HCT116 (cell line): ENCODE measurements around the gene GGCX. TPM values are rescaled to one million over a fixed set of nuclear protein-coding genes. Genes with fewer than 3 reads are reported as not detected.

Source experiments
- ATAC-seq: fragments of 200-7000 bp; cut with Tn5 transposase; 2 replicates; pipeline ENCODE4 v1.9.1; 2020; ENCODE audit warnings: mild to moderate bottlenecking, moderate library complexity
- BruUV-seq: library from RNA; stranded (reverse); fragments of 400-500 nt; replicated peaks from 2 replicates; lab custom pipeline; 2021; lab: Mats Ljungman, UMichigan
- CTCF ChIA-PET: fragments of 300-600 bp; sonication (Branson Sonifier 250); formaldehyde crosslinking; loops from one replicate; lab custom pipeline; 2021; ENCODE audit warnings: antibody characterized with exemption; lab: Charles Lee
- POLR2A ChIA-PET: fragments of 300-600, 350-600 bp; sonication (Branson Sonifier 250); formaldehyde crosslinking; loops from one replicate; lab custom pipeline; 2021; ENCODE audit warnings: antibody characterized with exemption; lab: Charles Lee
- RAD21 ChIA-PET, 2 experiments: fragments of 300-600 bp; sonication (Branson Sonifier 250); formaldehyde crosslinking; loops; one replicate each; lab custom pipeline; 2023; ENCODE audit warnings: low total read pairs in 2 of 2; ENCODE audit not compliant: uncharacterized antibody in 2 of 2, unreplicated experiment in 2 of 2, low non-redundant PET in 1 of 2; lab: Charles Lee
- DNase-seq: peaks from one replicate; pipeline ENCODE4 v3.0.0-alpha.2; 2010; ENCODE audit warnings: low read depth, low spot score
- H2AFZ ChIP-seq: fragments of 200-600 bp; shearing (Covaris generic), sonication (generic); 2 replicates; pipeline ENCODE4 v1.6.1; 2017; ENCODE audit warnings: low read depth, mixed run types, mixed read lengths, antibody characterized with exemption, low read length; ENCODE audit not compliant: poor library complexity, severe bottlenecking
- H3K27ac ChIP-seq: 2 replicates; pipeline ENCODE4 v1.5.1; 2012; ENCODE audit warnings: low read depth, low read length
- H3K27me3 ChIP-seq: fragments of 200-600 bp; sonication (generic); 2 replicates; pipeline ENCODE4 v1.6.1; 2016; ENCODE audit warnings: mixed run types, low read length, mixed read lengths; ENCODE audit not compliant: insufficient read depth
- H3K36me3 ChIP-seq, 2 experiments: fragments of 200-500 bp in 1 of 2; fragments of 200-600 bp in 1 of 2; sonication (Bioruptor generic) in 1 of 2; sonication (generic) in 1 of 2; 2 replicates each; pipeline versions ENCODE4 v1.5.1 to v1.6.1; 2014 to 2016; ENCODE audit warnings: low read length in 2 of 2, inconsistent platforms in 1 of 2, mixed read lengths in 1 of 2, mixed run types in 1 of 2; ENCODE audit not compliant: insufficient read depth in 2 of 2, control insufficient read depth in 1 of 2
- H3K4me1 ChIP-seq, 2 experiments: fragments of 200-600 bp in 1 of 2; sonication (generic) in 1 of 2; 2 replicates each; pipeline versions ENCODE4 v1.5.1 to v1.6.1; 2012 to 2017; ENCODE audit warnings: low read length in 2 of 2, inconsistent platforms in 1 of 2, mild to moderate bottlenecking in 1 of 2, mixed read lengths in 1 of 2, mixed run types in 1 of 2, moderate library complexity in 1 of 2; ENCODE audit not compliant: insufficient read depth in 2 of 2, control insufficient read depth in 1 of 2
- H3K4me2 ChIP-seq: fragments of 200-600 bp; sonication (generic); 2 replicates; pipeline ENCODE4 v1.6.1; 2017; ENCODE audit warnings: mixed run types, low read length, mixed read lengths
- H3K4me3 ChIP-seq, 2 experiments: fragments of 200-600 bp in 1 of 2; sonication (generic) in 1 of 2; replicated peaks in 1 of 2; 2 replicates each; pipeline ENCODE4 v1.5.1; 2011 to 2016; ENCODE audit warnings: low read length in 2 of 2, control low read depth in 1 of 2, low read depth in 1 of 2, mild to moderate bottlenecking in 1 of 2, mixed read lengths in 1 of 2, mixed run types in 1 of 2
- H3K79me2 ChIP-seq: fragments of 200-600 bp; sonication (generic); 2 replicates; pipeline ENCODE4 v1.6.1; 2017; ENCODE audit warnings: mild to moderate bottlenecking, mixed run types, low read length, moderate library complexity, mixed read lengths; ENCODE audit not compliant: insufficient read depth
- H3K9ac ChIP-seq: fragments of 200-600 bp; sonication (generic); 2 replicates; pipeline ENCODE4 v1.6.1; 2016; ENCODE audit warnings: low read length, mixed read lengths
- H3K9me2 ChIP-seq: fragments of 200-600 bp; sonication (generic), shearing (Covaris generic); 2 replicates; pipeline ENCODE4 v1.6.1; 2017; ENCODE audit warnings: mixed run types, mild to moderate bottlenecking, moderate library complexity; ENCODE audit not compliant: insufficient read depth
- H3K9me3 ChIP-seq, 2 experiments: fragments of 200-500 bp in 1 of 2; fragments of 200-600 bp in 1 of 2; sonication (Bioruptor generic) in 1 of 2; sonication (generic) in 1 of 2; 2 replicates each; pipeline ENCODE4 v1.6.1; 2014 to 2017; ENCODE audit warnings: low read length in 2 of 2, mixed read lengths in 2 of 2, inconsistent platforms in 1 of 2, low read depth in 1 of 2, mild to moderate bottlenecking in 1 of 2, mixed run types in 1 of 2, moderate library complexity in 1 of 2; ENCODE audit not compliant: control insufficient read depth in 1 of 2, insufficient read depth in 1 of 2
- H4K20me1 ChIP-seq: fragments of 200-600 bp; sonication (generic), shearing (Covaris generic); 2 replicates; pipeline ENCODE4 v1.6.1; 2017; ENCODE audit warnings: mixed run types, mild to moderate bottlenecking, moderate library complexity; ENCODE audit not compliant: insufficient read depth
- CBX3 ChIP-seq: IDR thresholded peaks from 2 replicates; pipeline ENCODE4 v1.6.1; 2012; ENCODE audit warnings: low read depth
- SRF ChIP-seq: IDR thresholded peaks from 2 replicates; pipeline ENCODE4 v1.6.1; 2012; ENCODE audit warnings: low read depth
- ZNF274 ChIP-seq: fragments of 200-500 bp; sonication (Bioruptor generic); IDR thresholded peaks from 2 replicates; pipeline ENCODE4 v1.6.1; 2014; ENCODE audit warnings: mild to moderate bottlenecking, low read depth, low read length, inconsistent platforms
- intact Hi-C: fragments of 100-400 bp; cut with micrococcal nuclease; formaldehyde crosslinking; loops from 2 replicates; pipeline ENCODE4 v1.10.0; 2022
- total RNA-seq: library from RNA; stranded (reverse); gene quantifications from one replicate; pipeline ENCODE4 v1.2.1, GENCODE V29; 2021; ENCODE audit not compliant: unreplicated experiment
- TF ChIP-seq, protein P1 (sequence below), 3 experiments: fragments of 200-600 bp in 1 of 3; sonication (generic) in 1 of 3; IDR thresholded peaks in 2 of 3; conservative IDR thresholded peaks in 1 of 3; 2 replicates each; pipeline ENCODE4 v1.5.1; 2012 to 2017; ENCODE audit warnings: low read depth in 2 of 3, low read length in 2 of 3, antibody characterized with exemption in 1 of 3, borderline replicate concordance in 1 of 3, control low read depth in 1 of 3, mild to moderate bottlenecking in 1 of 3, mixed read lengths in 1 of 3, mixed run types in 1 of 3, moderate library complexity in 1 of 3; ENCODE audit not compliant: insufficient read depth in 1 of 3
- TF ChIP-seq, protein P2 (sequence below): IDR thresholded peaks from 2 replicates; pipeline ENCODE4 v1.6.1; 2011; ENCODE audit warnings: mild to moderate bottlenecking, low read length, moderate library complexity; ENCODE audit not compliant: insufficient replicate concordance; ENCODE audit errors: extremely low read depth

The GGCX gene
- total RNA-seq, 1 experiment from 2014 or later = 43.5 TPM

DNA sequence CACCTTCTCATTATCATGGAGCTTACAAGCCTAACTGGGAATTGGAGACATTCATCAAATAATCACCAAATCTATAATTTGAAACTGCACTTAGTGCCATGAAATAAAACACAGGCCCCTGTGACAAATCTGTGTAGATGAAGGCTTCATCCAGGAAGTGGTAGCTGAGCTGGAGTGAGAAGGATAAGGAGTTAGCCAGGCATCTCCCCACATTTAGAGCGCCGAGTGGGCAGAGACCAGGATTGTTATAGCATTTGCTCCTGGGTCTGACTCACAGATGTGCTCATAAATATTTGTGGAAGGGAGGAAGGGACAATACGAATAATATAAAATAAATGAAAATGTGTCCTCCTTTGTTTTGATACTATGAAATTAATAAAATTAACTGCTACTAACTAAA is 24.8 kb downstream of the GGCX start:
- no peak for ATAC-seq
- Histone ChIP-seq H3K9me2 (no peaks in the 10 kb centered on the region), H4K20me1 (peaks cover 17% of the 10 kb centered on the region), H3K9ac (no peak overlapping the region), H3K27ac (no peak overlapping the region), H3K4me1 (peaks cover 14 to 34% of the 10 kb centered on the region in 2 experiments; a peak in 3 of 4 replicates), H3K9me3 (no peaks in the 10 kb centered on the region), H3K4me2 (peak overlapping the region; percentile 75; the same call in 1 of the 2 replicates), H3K4me3 (no peak overlapping the region), H3K79me2 (peaks cover 44% of the 10 kb centered on the region), H3K36me3 (peaks cover 14 to 18% of the 10 kb centered on the region in 2 experiments), H2AFZ (no peak overlapping the region), H3K27me3 (no peaks in the 10 kb centered on the region)
- RAD21 ChIA-PET = interaction anchor here in 1 of 2 experiments (0.9 kb wide), 1 partner anchor 16 kb away, joined by 3 read pairs; no protein-coding TSS in a partner anchor
- intact Hi-C loops = no loop called here
- POLR2A ChIA-PET = interaction anchor here (0.6 to 1.8 kb wide), 7 partner anchors 9 to 118 kb away, joined by 3 to 7 read pairs (median 3); partner anchors contain the start of genes GGCX and SH2D6
- DNase-seq = no peak
- CTCF ChIA-PET = interaction anchor here (1.7 kb wide), 1 partner anchor 12 kb away, joined by 3 read pairs; no protein-coding TSS in a partner anchor
- no TSS peak for BruUV-seq
- no peak for TF ChIP-seq CBX3
- TF ChIP-seq, protein P1, sequence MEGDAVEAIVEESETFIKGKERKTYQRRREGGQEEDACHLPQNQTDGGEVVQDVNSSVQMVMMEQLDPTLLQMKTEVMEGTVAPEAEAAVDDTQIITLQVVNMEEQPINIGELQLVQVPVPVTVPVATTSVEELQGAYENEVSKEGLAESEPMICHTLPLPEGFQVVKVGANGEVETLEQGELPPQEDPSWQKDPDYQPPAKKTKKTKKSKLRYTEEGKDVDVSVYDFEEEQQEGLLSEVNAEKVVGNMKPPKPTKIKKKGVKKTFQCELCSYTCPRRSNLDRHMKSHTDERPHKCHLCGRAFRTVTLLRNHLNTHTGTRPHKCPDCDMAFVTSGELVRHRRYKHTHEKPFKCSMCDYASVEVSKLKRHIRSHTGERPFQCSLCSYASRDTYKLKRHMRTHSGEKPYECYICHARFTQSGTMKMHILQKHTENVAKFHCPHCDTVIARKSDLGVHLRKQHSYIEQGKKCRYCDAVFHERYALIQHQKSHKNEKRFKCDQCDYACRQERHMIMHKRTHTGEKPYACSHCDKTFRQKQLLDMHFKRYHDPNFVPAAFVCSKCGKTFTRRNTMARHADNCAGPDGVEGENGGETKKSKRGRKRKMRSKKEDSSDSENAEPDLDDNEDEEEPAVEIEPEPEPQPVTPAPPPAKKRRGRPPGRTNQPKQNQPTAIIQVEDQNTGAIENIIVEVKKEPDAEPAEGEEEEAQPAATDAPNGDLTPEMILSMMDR (IDR thresholded peaks at IDR 0.05 in 2 of 3, conservative IDR thresholded peaks at IDR 0.05 in 1 of 3; ENCODE audit: borderline replicate concordance in 1 of 3, insufficient read depth in 1 of 3, low read depth in 2 of 3, low read length in 2 of 3) = no peak
- TF ChIP-seq, protein P2, sequence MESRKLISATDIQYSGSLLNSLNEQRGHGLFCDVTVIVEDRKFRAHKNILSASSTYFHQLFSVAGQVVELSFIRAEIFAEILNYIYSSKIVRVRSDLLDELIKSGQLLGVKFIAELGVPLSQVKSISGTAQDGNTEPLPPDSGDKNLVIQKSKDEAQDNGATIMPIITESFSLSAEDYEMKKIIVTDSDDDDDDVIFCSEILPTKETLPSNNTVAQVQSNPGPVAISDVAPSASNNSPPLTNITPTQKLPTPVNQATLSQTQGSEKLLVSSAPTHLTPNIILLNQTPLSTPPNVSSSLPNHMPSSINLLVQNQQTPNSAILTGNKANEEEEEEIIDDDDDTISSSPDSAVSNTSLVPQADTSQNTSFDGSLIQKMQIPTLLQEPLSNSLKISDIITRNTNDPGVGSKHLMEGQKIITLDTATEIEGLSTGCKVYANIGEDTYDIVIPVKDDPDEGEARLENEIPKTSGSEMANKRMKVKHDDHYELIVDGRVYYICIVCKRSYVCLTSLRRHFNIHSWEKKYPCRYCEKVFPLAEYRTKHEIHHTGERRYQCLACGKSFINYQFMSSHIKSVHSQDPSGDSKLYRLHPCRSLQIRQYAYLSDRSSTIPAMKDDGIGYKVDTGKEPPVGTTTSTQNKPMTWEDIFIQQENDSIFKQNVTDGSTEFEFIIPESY = no peak
- no peak for TF ChIP-seq SRF
- no peak for TF ChIP-seq ZNF274
